ENCODE data around the gene GRM5.

GRM5 gene

DNA sequence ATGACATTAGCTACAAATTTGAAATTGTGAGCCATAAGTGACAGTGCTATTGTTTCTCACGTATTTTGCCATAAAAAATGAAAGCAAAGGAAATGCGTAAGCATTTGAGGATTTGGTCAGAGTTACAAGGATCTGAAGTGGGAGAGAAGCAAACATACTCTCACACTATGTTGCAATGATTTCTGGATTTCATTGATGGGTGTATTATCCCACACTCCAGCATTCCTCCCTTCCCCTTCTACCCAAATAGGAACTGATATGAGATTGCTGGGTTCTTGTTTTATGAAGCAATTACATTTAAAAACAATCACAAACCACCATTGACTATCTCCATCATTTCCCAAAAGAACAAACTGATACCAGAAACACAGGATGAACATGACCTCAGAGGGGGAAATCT lies 414.2 kb downstream of the GRM5 start:
- TF ChIP-seq, protein P1, sequence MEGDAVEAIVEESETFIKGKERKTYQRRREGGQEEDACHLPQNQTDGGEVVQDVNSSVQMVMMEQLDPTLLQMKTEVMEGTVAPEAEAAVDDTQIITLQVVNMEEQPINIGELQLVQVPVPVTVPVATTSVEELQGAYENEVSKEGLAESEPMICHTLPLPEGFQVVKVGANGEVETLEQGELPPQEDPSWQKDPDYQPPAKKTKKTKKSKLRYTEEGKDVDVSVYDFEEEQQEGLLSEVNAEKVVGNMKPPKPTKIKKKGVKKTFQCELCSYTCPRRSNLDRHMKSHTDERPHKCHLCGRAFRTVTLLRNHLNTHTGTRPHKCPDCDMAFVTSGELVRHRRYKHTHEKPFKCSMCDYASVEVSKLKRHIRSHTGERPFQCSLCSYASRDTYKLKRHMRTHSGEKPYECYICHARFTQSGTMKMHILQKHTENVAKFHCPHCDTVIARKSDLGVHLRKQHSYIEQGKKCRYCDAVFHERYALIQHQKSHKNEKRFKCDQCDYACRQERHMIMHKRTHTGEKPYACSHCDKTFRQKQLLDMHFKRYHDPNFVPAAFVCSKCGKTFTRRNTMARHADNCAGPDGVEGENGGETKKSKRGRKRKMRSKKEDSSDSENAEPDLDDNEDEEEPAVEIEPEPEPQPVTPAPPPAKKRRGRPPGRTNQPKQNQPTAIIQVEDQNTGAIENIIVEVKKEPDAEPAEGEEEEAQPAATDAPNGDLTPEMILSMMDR (IDR thresholded peaks at IDR 0.05; ENCODE audit: insufficient read depth, low read depth, low read length, missing control alignments): no peak
- no peak overlapping the region for H3K4me3 ChIP-seq (ENCODE audit: low read depth, low read length)
- DNase-seq (ENCODE audit: low read depth): no peak

DNA sequence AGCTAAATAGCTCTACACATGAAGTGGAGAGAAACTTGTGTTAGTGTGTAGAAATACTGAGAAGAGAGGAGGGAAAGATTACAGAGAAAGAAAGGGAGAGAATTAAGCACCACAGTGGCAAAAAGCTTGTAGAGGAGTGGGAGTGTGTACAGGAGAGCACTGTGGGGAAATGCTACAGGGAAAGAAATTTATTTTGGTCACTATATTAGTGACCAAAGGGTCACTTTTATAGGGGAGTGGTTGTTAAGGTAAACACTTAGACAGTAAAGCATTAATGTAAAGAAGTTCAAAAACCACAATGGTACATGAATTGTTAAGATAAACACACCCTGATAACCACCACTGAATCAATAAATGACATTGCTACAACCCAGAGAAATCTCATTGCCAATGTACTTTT lies 421.1 kb downstream of the GRM5 start:
- TF ChIP-seq, protein P1 (IDR thresholded peaks at IDR 0.05; ENCODE audit: insufficient read depth, low read depth, low read length, missing control alignments): no peak

DNA sequence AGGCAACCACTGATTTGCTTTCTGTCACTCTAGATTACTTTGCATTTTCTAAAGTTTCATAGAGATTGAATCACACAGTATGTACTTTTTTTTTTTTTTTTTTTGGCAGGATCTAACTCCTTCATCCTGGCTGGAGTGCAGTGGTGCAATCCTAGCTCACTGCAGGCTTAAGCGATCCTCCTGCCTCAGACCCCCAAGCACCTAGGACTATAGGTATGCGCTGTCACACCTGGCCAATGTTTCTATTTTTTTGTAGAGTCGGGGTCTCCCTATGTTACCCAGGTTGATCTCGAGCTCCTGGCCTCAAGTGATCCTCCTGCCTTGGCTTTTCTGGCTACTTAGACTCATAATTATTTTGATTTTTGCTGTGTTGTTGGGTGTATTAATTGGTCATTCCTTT lies 433.6 kb downstream of the GRM5 start:
- TF ChIP-seq, protein P1 (IDR thresholded peaks at IDR 0.05; ENCODE audit: insufficient read depth, low read depth, low read length, missing control alignments): no peak
- DNase-seq (ENCODE audit: low read depth): no peak
- H3K4me3 ChIP-seq (ENCODE audit: low read depth, low read length): no peak overlapping the region

More for the DNA sequence above, 421.1 kb downstream of the GRM5 start:
- no peak for DNase-seq (ENCODE audit: low read depth)
- no peak overlapping the region for H3K4me3 ChIP-seq (ENCODE audit: low read depth, low read length)

DNA sequence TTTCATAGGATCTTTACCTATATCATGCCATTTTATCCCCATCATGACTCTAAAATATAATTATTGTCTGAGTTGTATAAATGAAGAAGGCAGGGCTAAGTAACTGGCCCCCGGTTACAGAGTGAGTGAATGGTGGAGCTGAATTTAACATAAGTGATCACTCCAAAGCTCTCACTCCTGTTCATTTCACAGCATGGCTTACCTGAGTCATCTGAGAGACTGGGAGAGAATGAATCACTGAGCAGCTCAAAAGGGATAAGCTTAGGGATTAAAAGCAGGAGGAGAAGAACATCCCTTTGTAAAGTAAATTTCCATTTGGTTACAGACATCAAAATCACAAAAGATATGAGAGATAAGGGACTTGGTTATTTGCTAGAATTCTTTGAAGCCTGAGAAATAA lies 434.3 kb downstream of the GRM5 start:
- TF ChIP-seq, protein P1 (IDR thresholded peaks at IDR 0.05; ENCODE audit: insufficient read depth, low read depth, low read length, missing control alignments): no peak
- DNase-seq (ENCODE audit: low read depth): no peak
- H3K4me3 ChIP-seq (ENCODE audit: low read depth, low read length): no peak overlapping the region

DNA sequence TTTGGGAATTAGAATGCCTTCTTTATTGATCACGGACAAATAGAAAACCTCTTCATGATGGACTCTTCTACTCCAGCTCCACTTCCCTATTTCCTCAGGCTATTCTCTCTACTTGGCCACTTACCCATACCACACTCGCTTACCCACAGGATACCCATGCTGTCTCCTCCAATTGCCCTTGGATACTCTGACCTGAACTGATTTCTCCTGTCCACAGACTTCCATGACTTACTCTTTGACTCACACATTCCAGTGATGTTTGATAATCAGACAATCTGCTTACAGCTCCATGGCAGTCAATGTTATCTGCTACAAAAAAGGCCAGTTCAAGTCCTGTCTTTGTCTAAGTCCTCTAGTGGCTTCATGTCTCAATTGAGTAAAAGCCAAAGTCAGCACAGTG lies 436.3 kb downstream of the GRM5 start:
- H3K4me3 ChIP-seq (ENCODE audit: low read depth, low read length): no peak overlapping the region
- TF ChIP-seq, protein P1 (IDR thresholded peaks at IDR 0.05; ENCODE audit: insufficient read depth, low read depth, low read length, missing control alignments): no peak
- DNase-seq (ENCODE audit: low read depth): no peak

DNA sequence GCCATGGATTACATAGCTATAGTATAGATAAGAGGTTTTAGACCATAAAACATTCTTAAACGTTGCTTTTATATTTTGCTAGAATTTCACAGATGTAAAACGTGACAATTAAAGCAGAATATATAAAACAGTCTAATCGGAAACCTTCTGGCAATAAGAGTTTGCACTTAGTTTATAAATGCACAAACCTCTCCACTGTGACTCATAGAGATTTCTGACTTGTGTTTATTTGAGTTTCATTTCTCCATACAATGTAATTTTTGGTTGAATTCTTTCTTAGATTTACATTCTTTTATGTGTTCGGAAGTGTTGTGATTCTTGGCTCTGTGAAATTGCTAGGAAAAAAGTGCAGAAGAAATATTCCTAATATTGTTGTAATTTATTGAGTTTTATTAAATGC lies 439.6 kb downstream of the GRM5 start:
- H3K4me3 ChIP-seq (ENCODE audit: low read depth, low read length): no peak overlapping the region
- TF ChIP-seq, protein P1 (IDR thresholded peaks at IDR 0.05; ENCODE audit: insufficient read depth, low read depth, low read length, missing control alignments): no peak
- no peak for DNase-seq (ENCODE audit: low read depth)

DNA sequence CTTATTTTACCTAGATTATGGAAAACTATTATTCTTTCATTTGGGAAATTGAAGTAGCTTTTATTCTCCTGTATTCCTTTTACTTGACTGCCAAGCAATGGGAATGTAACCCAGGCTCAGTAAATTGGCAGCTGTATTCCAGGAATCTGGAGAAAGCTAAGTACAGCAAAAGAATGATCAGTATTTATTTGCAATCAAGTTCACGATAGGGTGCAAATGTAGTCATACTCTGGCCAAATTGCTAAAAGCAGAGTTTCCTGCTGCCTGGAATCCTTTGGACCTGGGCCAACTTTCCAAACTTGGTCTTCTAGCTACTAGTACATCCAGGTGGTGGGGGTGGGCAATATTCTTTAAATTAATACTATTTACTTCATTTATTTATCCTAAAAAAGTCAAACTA lies 442.3 kb downstream of the GRM5 start:
- no peak for DNase-seq (ENCODE audit: low read depth)
- H3K4me3 ChIP-seq (ENCODE audit: low read depth, low read length): no peak overlapping the region
- TF ChIP-seq, protein P1 (IDR thresholded peaks at IDR 0.05; ENCODE audit: insufficient read depth, low read depth, low read length, missing control alignments): no peak
